GM10847 (cell line): ENCODE data around the gene CDK4.

Source experiments
- POLR2A ChIP-seq: IDR thresholded peaks from 2 replicates; pipeline ENCODE4 v1.6.1; 2011; ENCODE audit not compliant: insufficient read length; ENCODE audit errors: extremely low read depth

Gene CDK4

DNA sequence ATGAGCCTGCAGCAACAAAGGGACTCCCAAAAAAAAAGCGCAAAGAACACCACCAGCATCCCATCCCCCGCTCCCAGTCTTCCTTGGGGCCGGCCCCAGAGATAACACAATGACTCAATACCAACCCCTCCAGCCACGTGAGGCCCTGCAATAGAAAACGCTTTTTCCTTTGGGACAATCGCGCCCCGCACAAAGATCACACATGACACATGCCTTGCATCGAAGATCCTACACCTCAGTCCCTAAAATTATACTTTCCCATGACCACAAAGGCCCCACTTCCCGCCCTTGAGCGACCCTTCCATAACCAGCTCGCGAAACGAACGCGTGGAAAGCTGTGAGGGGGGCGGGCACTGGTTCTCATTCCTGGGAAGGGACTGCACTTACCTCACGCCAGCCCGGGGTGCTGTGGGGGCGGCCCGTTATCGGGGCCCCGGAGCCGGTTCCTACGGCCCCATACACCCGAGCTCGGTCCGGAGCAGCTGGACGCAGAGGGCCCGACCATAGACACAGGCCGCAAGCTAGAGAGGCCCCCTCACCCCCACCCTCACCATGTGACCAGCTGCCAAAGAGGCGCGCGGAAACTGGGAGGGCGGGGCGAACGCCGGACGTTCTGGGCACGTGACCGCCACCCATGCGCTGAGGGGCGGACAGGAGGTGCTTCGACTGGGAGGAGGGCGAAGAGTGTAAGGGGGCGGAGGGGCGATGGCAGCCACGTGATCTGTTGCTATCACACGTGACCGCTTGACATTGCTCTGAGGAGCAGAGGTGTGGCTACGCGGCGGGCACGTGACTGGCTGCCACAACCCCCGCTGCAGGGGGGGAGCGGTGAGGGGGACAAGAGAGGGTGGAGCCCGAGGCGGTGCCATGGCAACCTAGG, at the start of gene CDK4:
Gene CDK4, minus strand, starts transcription at position 523 of the 880 bp plus-strand sequence. CDS start 593 bp downstream, outside the sequence.
- TF ChIP-seq POLR2A: peak; percentile 66

- TF ChIP-seq POLR2A: no peak
Measured at GRCh38 chr12:57800965-57801364, 48.9 kb upstream of the CDK4 start.

GRCh38 chr12:57797933-57798332, 45.8 kb upstream of the CDK4 start:
- TF ChIP-seq POLR2A: no peak

GRCh38 chr12:57796996-57797395, 44.9 kb upstream of the CDK4 start:
- TF ChIP-seq POLR2A: no peak

DNA sequence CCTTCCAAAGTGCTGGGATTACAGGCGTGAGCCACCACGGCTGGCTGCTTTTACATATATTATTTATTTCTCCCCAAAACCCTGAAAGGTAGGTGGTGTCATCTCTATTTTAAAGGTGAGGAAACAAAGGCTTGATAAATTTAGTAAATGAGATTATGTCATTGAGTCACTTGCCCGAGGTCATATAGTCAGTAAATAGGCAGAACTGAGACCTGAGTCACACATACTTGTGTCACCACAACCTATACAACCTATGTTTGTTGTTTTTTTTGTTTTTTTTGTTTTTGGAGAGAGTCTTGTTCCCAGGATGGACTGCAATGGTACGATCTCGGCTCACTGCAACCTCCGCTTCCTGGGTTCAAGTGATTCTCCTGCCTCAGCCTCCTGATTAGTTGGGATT, 43.2 kb upstream of the CDK4 start:
- no peak for TF ChIP-seq POLR2A

GRCh38 chr12:57793920-57794319, 41.8 kb upstream of the CDK4 start:
- TF ChIP-seq POLR2A: no peak

- TF ChIP-seq POLR2A: no peak
Measured at GRCh38 chr12:57783861-57784260, 31.8 kb upstream of the CDK4 start.

GRCh38 chr12:57783466-57783801, 31.3 kb upstream of the CDK4 start:
- TF ChIP-seq POLR2A: no peak

DNA sequence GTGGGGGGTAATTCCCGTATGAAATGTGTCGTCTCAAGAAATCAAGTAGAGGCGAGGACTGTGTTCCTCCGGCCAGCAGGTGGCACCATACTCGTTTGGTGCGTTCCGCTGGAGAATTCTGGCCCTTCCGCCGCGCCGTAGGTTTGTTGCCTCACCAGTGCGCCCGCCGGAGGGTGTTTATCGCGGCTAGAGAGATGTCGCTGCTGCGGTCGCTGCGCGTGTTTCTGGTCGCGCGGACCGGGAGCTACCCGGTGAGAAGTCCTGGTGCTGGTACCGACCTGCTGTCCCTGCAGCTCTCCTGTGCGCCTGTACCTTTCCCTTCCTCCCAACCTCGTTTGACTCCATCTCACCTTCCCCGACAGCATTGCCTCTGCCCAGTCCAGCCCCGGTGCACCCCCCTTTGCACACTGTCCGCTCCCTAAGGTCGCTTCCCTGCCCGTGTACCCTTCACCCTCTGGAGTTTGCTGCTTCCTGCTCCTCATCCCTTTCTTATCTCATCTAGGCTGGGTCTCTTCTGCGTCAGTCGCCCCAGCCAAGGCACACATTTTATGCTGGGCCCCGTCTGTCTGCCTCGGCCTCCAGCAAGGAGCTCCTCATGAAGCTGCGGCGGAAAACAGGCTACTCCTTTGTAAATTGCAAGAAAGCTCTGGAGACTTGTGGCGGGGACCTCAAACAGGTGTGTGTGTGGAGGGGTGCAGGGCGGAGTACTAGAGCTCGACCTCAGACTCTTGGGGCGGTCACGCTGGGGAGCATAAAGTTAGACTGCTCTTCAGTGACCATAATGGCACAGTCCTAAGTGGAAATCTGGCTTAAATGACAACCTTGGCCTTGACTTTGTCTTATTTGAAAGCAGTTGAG, 30.7 kb upstream of the CDK4 start, which contains the start of gene TSFM:
Gene TSFM, plus strand, starts transcription at position 180 of the 858 bp plus-strand sequence. Its CDS starts 15 bp downstream, at position 195.
- TF ChIP-seq POLR2A: peak; percentile 87

DNA sequence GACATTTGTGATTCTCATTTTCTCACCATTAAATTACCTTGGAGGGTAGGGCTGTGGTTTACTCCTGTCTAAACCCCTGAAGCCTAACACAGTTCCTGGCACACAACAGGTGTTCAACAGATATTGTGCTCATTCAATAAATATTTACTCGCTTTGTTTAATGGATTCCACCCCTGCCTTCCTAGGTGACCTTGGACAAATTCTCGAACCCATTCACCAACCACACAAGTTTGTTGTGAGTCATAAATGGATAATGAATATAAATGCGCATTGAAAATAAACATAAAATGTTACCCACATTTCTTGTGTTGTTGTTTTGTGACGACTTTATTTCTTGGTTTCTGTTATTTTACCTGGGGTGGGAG, 30.1 kb upstream of the CDK4 start:
- TF ChIP-seq POLR2A: no peak

- no peak for TF ChIP-seq POLR2A
Measured at GRCh38 chr12:57781801-57782200, 29.7 kb upstream of the CDK4 start.

GRCh38 chr12:57781244-57781643, 29.1 kb upstream of the CDK4 start:
- no peak for TF ChIP-seq POLR2A

DNA sequence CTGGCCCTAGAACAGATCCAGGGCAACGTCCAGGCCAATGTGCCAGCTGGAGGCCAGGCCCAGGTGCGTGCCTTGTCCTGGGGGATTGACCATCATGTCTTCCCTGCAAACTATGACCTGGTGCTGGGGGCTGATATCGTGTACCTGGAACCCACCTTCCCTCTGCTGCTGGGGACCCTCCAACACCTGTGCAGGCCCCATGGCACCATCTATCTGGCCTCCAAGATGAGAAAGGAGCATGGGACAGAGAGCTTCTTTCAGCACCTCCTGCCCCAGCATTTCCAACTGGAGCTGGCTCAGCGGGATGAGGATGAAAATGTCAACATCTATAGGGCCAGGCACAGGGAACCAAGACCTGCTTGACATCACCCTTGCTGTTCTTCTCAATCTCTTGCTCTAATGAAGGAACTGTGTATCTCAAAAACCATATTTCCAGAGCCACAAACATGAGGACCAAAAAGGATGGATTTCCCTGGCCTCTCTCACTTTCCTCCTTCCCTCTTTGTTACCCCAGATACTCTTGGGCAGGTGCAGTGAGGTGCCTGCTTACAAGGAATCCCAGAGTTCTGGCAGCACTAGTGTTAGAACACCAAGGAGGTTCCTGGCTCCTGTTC, 28.3 kb upstream of the CDK4 start:
- TF ChIP-seq POLR2A: no peak

GRCh38 chr12:57779736-57780135, 27.6 kb upstream of the CDK4 start:
- TF ChIP-seq POLR2A: no peak

DNA sequence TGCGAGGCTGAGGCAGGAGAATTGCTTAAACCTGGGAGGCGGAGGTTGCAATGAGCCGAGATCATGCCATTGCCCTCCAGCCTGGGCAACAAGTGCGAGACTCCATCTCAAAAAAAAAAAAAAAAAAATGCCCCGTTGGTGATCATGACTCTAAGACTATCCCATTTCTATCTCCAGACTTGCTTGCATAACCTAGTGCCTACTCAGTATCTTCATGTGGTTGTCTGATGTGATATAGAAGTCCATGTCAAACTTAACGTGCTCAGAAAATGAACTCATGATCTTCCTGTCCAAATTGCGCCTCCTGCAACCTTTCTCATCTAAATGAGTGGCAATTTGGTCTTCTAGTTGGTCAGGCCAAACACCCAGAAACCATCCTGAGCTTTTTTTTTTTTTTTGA, 25.8 kb upstream of the CDK4 start:
- no peak for TF ChIP-seq POLR2A

DNA sequence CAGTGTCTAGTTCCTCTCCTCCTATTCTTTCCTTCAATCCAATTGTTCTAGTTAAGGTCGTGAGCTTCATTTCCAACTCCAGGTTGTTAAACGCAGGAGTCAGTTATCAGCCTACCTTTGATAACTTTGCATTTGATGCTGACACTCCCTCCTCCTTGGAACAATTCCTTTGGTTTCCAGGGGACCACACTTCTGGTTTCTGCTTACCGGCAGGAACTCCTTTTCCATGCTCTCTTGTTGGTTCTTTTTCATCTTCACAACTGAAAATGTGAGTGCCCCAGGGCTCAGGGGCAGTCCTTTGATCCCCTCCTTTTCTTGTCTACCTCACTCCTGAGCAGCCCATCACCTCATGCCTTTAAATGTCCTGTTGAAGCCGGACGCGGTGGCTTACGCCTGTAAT, 25.3 kb upstream of the CDK4 start:
- TF ChIP-seq POLR2A: no peak
